Measurements from ENCODE around the gene POLN.

Gene POLN

DNA sequence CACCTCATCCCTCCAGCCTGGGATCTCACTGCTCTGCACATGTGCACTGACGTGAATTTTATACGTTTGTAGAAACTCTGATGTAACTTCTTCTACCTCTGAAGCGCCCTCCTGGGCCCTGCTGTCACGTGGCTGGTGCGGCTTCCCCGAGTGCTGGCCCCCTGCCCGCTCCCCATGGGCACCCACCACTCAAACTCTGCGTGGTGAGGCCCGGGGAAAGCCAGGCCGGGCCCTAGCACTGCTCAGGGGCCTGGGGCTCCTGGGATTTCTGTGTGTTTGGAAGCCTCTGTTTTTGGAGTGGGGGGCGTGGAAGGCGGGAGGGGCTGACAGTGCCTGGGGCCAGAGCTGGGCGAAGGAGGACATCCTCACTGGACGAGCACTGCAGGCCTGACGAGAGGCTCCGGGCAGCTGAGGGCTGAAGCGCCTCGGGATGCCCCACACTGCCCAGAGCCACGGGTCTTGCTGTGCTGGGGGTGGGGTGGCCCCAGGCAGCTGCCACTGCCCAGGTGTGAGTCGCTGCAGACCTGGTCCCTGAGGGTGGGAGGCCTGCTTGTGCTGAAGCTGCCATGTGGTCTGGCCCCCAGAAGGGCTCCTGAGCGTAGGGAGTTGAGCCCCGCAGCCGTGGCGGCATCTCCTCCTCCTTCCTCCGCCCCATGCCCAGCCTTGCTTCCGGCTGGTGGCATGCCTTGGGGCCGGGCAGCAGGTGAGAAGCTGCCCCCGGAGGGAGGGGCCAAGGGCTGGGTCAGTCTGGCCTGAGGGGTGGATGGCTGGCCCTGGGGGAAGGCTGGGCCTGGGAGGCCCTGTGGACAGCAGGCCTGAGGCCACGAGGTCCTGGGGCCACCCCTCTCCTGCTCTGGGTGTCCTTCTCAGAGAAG is 175.1 kb downstream of the POLN start:
- no peak for DNase-seq

DNA sequence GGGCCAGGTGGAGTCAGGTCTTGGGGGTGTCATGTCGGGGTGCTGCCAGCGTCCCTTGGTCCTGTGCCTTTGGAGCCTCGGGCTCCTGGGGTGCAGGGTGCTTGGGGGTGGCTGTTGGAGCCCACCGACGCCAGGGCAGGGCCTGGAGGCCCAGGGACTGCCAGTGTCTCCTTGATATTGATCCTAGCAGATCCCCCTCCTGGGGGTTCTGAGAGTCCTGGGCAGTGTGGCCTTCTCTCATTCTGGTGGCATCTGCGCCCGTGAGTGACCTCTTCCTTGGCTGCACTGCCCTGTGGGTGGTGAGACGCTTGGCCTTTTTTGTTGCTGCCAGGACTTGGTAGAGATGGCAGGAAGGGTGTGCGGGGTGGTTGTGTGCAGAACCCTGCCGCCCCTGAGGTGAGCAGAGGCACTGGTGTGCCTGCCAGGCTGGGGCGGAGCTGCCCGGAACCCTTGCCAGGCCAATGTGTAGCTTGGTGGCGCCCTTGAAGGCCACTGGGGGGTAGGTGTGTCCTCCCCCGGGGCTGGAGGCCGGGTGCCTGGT is 175.8 kb downstream of the POLN start:
- DNase-seq = no peak

DNA sequence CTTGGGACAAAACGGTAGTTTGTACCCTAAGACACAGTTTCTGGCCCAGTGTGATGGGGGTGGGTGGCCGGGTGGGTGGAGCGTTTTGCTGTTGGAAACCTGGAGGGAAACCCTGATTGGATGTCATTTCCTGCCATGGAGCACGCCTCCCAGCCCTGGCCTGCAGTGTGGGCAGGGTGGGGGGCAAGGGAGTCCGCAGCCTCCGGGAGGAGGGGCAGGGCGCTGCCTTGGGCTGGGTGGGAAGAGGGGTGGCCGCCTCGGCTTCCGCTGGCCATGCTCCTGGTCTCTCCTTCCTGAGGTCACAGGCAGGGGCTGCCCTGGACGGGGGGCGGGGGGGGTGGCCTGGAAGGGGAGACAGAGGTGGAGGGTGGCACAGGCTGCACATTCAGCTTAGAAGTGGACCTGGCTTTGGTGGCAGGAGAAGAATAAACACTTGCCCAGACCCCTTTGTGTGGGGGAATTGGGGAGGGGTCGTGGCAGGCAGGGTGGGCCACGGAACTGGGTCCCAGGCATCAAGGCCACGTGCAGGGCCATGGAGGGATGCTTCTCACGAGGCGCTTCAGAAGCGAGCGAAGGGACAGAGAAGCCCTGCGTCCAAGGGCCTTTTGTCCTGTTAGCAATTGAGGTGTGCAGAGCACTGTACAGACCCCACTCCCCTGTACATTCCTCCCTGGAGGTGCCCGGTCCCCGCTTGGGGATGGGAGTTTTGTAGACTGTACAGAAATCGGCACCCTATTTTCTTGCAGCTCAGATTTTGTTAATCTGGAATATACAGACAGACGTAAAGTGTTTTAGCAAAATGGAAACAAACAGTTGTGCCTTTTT is 176.6 kb downstream of the POLN start:
- no peak for DNase-seq

DNA sequence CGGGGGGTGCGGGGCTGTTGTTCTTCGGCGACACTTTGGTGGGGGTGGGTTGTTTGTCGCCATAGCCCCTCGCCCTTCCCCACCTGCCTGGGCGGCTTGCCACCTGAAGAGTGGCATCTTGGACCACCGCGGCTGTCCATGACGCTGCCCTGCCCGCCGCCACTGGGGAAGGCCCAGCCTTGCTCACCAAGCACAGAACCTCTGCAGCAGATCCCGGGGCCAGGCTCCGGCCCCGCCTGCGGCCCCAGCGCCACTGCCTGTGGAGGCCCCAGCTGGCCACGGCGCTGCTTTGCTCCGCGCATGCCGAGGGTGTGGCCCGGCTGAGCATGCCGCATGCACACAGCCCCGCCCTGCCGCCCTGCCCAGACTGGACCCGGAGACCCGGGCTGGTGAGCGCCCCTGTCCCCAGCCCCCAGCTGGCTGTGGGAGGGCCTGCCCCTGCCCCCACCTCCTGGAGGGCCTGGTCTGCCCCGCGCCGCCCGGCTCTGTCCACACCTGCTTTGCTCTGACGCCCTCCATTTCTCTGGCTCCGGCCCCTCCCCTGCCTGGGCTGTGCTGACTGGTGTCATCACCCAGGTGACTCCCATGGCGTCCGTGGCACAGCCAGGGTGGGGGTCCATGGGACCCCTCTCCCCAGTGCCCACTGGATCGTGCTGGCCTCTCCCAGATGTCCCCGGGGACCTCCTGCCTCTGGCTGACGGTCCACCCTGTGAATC is 177.5 kb downstream of the POLN start:
- no peak for DNase-seq

- DNase-seq = no peak
These were observed 178.2 kb downstream of the POLN start for GRCh38 chr4:2063557-2064275.

GRCh38 chr4:2062808-2063524 is 179.0 kb downstream of the POLN start:
- peak; percentile 40 for DNase-seq

- DNase-seq = no peak
These were observed 179.6 kb downstream of the POLN start for GRCh38 chr4:2062168-2062807.

DNA sequence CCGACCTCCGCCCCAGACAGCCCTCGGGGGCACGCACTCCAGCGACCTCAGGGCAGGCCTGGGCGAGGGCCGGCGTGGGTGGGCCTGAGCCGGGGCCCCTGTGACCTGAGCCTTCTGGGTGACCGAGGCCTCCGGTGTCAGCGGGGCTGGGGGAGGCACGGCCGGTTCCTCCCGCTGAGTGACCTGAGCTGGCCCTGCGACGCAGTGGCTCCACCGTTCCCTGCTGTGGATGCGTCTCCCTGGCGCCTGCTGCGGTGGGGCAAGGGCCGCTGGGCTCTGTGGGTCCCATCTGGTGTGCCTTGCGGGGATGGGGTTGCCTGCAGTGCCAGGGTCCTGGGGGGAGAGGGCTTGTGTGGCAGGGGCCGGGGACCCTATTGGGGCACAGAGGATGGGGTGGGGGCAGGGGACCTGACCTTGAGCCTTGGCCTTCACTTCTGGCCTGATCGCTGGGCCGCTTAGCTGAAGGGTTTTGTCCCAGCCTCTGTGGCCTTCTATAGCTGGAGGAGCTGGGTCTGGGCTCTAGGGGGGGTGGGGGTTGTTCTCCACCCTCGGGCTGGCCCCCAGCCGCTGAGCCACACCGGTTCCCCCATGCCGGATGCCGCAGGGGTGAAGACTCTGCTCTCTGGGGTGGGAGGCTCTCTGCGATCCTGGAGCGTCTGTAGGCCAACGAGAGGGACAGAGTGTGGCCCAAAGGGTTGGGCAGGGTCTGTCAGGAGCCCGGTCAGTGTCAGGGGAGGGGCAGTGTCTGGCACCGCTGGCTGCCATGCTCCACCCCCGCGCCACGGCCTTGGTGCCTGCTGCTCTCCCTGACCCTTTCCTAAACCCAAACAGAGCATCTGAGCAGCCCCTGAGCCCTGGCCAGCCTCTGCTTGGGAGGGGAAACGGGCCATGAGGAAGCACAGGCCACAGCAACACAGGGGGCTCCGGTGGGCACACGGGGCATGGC is 180.5 kb downstream of the POLN start:
- peak; percentile 80 for DNase-seq

GRCh38 chr4:2060611-2061185 is 181.2 kb downstream of the POLN start:
- DNase-seq = peak; percentile 94

- DNase-seq = peak; percentile 86
These were observed 182.0 kb downstream of the POLN start for GRCh38 chr4:2059726-2060602.

- DNase-seq = peak; percentile 87
These were observed 182.7 kb downstream of the POLN start, which contains the start of gene NAT8L for GRCh38 chr4:2059046-2059725. NAT8L (plus strand) TSS chr4:2059327; CDS start chr4:2059512, 185 bp downstream.

- peak; percentile 82 for DNase-seq
These were observed 183.5 kb downstream of the POLN start for GRCh38 chr4:2058264-2059045.

DNA sequence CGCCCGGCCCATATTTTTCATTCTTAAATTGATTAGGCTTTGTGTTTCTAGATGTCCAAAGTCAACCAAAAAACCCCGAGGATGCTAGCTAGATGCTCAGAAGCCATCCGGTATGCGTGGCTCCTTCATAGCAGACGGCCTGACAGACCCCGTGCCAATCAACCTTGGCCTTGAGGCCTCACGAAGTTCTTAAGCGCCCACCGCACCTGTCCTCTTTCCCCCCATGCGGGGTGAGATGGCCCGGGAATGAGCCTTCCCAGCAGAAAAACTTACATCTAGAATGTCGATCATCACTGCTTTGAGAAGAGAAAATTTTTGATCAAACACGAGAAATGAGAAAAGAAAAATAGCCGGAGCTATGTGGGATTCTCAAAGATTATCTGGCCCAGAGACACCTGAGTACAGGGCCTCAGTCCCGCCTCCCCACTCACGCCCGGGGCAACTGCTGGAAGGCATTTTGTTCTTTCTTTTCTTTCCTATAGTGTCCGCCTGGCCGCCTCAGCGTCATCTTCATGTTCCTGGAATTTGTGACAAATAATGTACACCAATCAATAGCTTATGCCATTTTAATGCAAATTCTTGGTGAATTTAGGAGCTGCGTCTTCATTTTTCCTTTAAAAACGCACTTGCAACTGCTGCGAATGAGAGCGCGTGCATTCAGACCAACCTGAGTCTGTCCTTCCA is 184.4 kb downstream of the POLN start:
- DNase-seq = no peak

- DNase-seq = no peak
These were observed 187.7 kb downstream of the POLN start for GRCh38 chr4:2054217-2054616.

DNA sequence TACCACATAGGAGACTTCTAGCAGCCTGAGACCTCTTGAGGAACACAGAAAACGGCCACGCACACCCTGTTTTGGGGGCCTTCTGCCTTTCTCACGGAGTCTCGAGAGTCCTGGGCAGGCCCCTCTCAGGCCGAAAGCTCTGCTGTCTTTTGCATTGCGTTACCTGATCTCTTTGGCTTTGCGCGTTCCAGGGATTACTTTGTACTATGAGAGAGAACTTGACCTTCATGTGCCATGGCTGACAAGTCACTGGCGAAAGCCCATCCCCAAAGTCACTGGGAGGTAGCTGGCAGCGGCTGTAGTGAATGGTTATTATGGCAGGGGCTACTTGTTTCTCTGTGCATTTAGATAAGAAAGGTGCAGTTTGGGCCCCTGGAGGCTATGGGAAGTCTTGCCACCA is 190.8 kb downstream of the POLN start:
- no peak for DNase-seq

GRCh38 chr4:2049811-2050210 is 192.1 kb downstream of the POLN start:
- DNase-seq = no peak
